HG03558 (cell line): Measurements from ENCODE around the gene EMX2.
"Not testable (repeated sequence)": the region's sequence is repeated elsewhere in the genome, so short reads cannot be mapped to it uniquely, and the experiment has no call there.

Experiments
- ATAC-seq: cut with Tn5 transposase; IDR thresholded peaks from one replicate; pipeline ENCODE4 v1.9.1; 2021; ENCODE audit warnings: moderate number of reproducible peaks; ENCODE audit not compliant: unreplicated experiment; ENCODE audit errors: extremely low read depth

Gene EMX2

GRCh38 chr10:117542706-117543224, at the start of gene EMX2:
Gene EMX2 (plus strand): TSS chr10:117542746. CDS start chr10:117543268, 522 bp downstream.
- ATAC-seq, result no peak

DNA sequence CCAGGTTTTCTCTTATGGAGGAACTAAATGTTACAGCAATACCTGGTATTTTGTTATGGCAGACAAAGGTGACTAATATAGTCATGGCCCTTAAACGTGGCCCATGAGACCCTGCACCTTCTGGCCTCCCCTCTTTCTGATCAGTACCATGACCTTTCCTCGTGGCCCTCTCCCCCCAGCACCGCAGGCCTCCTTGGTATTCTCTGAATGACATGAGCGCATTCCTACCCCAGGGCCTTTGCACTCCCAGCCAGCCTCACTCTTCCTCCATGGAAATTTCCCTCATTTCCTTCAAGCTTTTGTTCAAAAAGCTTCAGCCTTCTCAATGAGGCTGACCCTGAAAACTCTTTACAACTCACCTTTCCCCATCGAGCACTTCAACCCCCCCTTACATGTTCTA, 46.5 kb upstream of the EMX2 start:
- no peak for ATAC-seq

DNA sequence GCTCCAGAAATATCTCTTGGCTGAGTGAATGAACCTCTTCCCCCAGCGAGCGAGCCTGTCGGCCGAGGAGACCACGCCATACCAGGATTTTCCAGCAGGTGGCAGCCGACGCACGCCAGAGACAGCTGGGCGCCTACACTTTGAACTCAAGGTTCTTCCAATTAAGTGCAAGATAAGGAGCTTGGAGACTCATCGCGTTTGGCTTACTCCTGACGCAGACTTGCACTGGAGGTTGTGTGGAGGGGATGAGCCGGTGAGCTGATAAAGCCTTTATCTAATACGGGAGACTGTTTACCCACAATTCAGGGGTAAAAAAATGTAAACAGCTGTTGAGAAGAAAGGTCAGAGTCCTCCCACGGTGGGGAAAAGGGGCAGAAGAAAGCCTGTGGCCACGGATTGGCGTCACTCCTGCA, 45.9 kb upstream of the EMX2 start:
- peak; percentile 51 for ATAC-seq

- no peak for ATAC-seq
Observed at GRCh38 chr10:117497736-117498135, 44.8 kb upstream of the EMX2 start.

GRCh38 chr10:117499248-117500105, 43.1 kb upstream of the EMX2 start:
- no peak for ATAC-seq

- ATAC-seq, result no peak
Observed at GRCh38 chr10:117500456-117500855, 42.1 kb upstream of the EMX2 start.

- no peak for ATAC-seq
Observed at GRCh38 chr10:117501460-117502035, 41.0 kb upstream of the EMX2 start.

DNA sequence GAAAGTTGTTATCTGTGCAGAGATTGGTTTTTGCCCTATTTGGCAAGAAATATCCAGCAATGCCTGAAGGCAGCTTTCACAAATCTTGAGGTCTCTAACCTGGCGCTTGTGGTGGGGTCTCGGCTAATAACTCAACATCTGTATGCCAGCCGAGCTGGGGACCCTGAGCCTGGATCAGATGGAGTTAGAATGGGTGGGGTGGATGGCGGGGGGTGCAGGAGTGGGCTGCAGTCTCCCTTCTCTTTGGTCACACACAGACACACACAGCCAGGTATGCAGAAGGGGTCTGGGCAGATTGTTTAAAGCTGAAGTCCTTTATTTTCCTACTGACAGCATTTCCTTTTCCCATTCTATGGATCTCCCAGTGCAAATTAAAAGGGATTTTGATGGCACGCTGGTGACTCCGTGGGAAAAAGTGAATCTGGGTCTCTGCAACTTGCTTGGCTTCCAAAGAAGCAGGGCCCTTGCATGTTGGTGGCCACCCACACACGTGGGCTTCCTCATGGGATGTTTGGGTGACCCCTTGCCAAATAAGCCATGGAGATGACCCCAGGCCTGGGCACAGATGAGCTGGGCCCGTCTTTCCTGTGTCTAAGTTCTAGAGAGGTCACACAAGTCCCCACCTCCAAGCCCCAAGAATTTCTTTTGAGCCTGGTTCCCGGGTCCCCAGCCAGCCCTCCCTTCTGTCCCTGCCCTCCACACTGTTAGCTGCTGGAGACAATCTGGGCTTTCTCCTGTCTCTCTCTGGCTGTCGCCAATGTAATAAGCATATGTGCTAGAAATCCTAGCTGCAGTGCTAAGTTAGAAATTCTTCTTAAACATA, 39.9 kb upstream of the EMX2 start:
- no peak for ATAC-seq

DNA sequence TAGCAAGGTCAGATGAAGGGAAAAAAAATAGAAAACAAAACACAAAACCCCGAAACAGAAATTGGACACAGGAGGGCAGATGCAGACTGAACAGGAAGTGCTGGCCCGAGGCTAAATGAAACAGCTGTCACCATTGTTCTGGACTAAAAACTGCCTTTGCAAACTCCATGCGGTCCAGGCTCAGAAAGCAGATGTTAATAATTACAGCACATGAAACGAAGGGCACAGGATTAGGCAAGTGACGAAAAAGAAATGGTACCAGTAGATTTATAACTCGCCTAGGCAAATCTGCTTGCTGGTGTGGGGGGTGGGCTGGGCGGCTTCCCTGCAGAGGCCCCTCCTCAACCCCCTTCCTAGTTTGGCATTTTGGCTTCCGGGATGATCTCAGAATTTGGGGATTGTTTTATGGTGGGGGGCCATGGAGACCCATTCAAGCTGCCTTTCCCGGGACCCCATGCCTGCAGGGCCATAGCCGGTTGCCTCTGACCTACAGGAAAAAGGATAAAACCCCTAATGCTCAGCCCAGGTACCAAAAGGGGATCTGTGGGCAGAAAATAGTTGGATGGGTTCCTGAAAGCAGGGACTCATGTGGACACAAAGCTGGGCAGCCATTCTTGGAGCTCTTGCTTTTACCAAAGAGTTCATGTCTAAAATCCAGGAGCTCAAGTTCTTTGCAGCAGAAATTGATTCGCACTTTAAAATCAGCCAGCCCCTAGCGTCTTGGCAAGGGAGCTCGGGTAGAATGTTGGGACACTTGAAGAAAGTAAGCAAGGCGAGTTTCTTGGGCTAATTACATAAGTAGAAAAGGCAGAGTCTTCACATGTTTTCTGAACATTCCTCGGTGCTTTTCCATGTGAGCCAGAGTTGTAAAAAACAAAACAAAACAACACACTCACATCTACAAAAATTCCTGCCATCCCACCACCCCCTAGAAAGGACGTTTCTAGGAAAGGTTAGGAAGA, 39.0 kb upstream of the EMX2 start:
- no peak for ATAC-seq

- ATAC-seq, result no peak
Observed at GRCh38 chr10:117504562-117504961, 38.0 kb upstream of the EMX2 start.

- ATAC-seq, result not testable (repeated sequence)
Observed at GRCh38 chr10:117507081-117507480, 35.5 kb upstream of the EMX2 start.

DNA sequence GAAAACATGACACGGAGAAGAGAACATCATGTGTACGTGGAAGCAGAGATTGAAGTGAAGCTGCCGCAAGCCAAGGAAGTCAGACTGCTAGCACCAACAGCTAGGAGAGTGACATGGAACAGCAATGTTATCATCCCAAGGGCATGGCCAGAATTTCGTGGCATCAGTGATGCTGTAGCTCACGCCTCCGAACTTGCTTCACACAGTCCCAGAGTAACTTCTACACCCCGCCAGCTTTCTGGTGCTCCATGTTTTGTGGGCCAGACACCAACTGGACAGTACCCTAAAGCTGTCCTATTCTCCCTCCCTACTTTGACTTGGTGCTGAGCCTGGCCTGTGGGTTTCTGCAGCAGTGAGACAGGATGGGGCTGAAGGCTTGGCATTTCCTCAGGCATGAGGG, 33.0 kb upstream of the EMX2 start:
- ATAC-seq, result no peak

GRCh38 chr10:117511601-117512390, 30.8 kb upstream of the EMX2 start:
- no peak for ATAC-seq

DNA sequence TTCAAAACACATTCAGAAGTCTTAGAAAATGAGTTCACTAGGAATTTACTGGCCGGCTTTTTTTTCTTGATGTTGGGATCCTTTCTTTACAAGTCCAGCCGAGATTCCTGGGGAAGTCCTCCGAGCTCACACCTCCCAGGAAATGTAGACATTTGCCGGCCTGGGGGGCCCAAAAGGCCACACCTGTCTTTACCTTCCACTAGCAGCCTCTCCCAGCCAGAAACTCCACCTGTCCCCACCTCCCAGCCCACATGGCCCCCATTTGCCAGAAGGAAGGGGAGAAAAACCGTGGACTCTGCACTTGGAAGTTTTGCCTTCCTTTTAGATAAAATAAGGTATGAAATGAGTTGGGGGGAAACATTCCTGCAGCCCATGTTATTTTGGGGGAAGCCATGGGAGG, 27.6 kb upstream of the EMX2 start:
- ATAC-seq, result no peak

DNA sequence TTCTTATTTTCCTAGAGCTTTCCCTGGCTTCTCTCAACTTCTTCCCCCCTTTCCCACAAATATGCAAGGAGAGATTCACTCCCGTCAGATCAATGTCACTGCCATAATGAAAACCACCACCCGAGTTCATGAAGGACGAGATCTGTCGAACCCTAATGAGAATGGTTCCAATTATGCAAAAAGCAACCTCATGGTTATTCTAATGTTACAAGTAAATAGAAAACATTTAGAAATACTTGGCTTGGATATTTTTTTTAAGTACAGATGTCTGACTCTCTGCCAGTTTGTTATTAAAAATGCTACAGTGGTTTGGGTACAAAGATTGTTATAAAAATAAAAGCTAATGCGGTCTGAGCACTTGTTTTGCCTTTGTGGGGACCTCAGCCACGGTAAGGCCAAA, 25.9 kb upstream of the EMX2 start:
- ATAC-seq, result no peak

DNA sequence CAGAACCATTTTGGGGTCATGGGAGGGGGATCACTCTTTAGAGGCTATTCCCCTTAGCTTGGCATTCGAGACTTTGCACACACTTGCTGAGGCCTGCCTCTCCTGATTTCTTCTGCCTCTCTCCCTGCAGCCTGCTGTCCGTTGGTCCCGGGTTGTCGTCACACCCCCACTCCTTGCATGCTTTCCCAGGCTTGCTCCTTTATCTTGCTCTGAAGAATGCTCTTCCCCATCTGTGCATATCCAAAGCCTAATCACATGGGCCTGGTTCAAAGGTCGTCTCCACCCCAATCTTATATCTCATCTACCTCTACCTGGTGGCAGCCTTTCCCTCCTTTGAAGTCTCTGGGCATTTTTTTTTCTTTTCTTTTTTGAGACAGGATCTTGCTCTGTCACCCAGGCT, 24.3 kb upstream of the EMX2 start:
- ATAC-seq, result no peak

DNA sequence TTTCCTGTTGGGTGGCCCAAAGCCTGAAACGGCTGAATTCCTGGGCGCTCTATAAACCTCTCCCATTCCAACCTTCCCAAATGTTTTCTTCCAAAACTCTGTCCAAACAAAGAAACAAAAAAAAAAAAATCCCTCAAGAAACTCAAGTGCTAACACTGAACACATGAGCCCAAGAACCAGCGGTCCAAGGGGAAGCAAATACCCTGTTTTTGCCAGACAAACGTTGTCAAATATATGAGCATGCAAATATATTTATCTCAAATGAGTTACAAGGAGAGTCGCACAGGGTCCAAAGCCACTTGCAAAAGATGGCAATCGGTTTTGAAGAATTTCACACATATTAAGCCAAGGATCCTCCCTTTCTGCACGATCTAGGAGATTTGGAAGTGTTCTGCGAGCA, 23.3 kb upstream of the EMX2 start:
- ATAC-seq, result no peak

GRCh38 chr10:117519879-117520278, 22.7 kb upstream of the EMX2 start:
- ATAC-seq, result no peak

DNA sequence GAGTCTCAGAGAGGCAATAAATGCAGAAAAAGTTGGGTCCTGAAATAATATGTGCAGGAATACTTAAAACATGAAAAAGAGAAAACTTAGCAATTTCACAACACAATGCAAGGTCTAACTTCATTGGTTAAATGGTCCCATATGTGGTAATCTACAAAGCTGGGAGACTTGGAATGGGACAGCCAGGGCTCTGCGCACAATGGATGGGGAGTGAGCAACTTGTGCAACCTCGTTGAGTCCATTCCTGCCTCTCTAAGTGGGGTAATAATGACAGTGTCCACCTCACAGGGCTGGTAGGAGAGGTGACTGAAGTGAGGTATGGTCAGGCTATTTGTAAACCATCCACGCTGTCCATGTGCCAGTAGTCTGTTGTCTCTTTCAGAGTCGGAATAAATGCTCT, 11.8 kb upstream of the EMX2 start:
- ATAC-seq, result no peak
